Adrenal gland (tissue), 12 donors: ENCODE data around the gene FAM221A. TPM values are rescaled to one million over a fixed set of nuclear protein-coding genes. Genes with fewer than 3 reads are reported as not detected.
A peak's percentile ranks its signal among the peaks of the same experiment; 100 is the strongest.

Experiments used
- DNase-seq, 7 donors: peaks; one replicate each; pipeline ENCODE4 v3.0.0-alpha.2; 2019 to 2020
- H3K27ac ChIP-seq, 5 donors: fragments of 200-600 bp; sonication (generic) in 4 of 5; 1 replicate in 3 of 5; 2 replicates in 2 of 5; pipeline versions ENCODE4 v1.5.1 to v1.8.0; 2016 to 2020; ENCODE audit warnings: mild to moderate bottlenecking in 1 of 5
- H3K27me3 ChIP-seq: fragments of 200-600 bp; 2 replicates; pipeline ENCODE4 v1.8.0; 2021
- H3K36me3 ChIP-seq, 2 donors: fragments of 200-600 bp; replicated peaks in 1 of 2; 1 replicate in 1 of 2; 2 replicates in 1 of 2; pipeline versions ENCODE4 v1.5.1 to v1.8.0; 2018 to 2022
- H3K4me1 ChIP-seq, 2 donors: fragments of 200-600 bp; replicated peaks in 1 of 2; 1 replicate in 1 of 2; 2 replicates in 1 of 2; pipeline versions ENCODE4 v1.5.1 to v1.8.0; 2018 to 2021
- H3K4me3 ChIP-seq, 4 donors: fragments of 200-600 bp; sonication (generic) in 3 of 4; one replicate each; pipeline ENCODE4 v1.5.1; 2016 to 2018
- H3K9me3 ChIP-seq, 3 donors: fragments of 200-600 bp; sonication (generic) in 1 of 3; replicated peaks in 1 of 3; 1 replicate in 2 of 3; 2 replicates in 1 of 3; pipeline versions ENCODE4 v1.5.1 to v1.8.0; 2016 to 2021
- POLR2A ChIP-seq, 2 donors: fragments of 450-650 bp; IDR thresholded peaks; one replicate each; pipeline ENCODE4 v1.6.1; 2017; ENCODE audit warnings: antibody characterized with exemption in 2 of 2, mild to moderate bottlenecking in 2 of 2, moderate library complexity in 1 of 2
- WGBS, 4 donors: extraction: QIAGEN DNeasy Blood & Tissue Kit in 2 of 4; methylation state at CpG; one replicate each; pipeline versions ENCODE4 v1.1.5 to v1.1.7; 2013 to 2017; 5-methylcytosine and 5-hydroxymethylcytosine counted together
- intact Hi-C, 2 donors: fragments of 100-400 bp; cut with DNase I; formaldehyde crosslinking; loops; one replicate each; pipeline versions ENCODE4 v1.14.1 to v1.15.0; 2022 to 2023
- polyA plus RNA-seq, 3 donors: library from polyadenylated mRNA; stranded (reverse); fragments of 200-250 nt in 2 of 3; fragments of 350-450 nt in 1 of 3; fragmentation: Illumina TruSeq in 1 of 3; extraction: RNeasy Lipid Tissue Mini Kit (QIAGEN cat#74804) in 1 of 3; gene quantifications; one replicate each; pipeline ENCODE4 v1.2.3, GENCODE V29; 2013 to 2014
- total RNA-seq, 9 donors: library from RNA; depleted of rRNA in 4 of 9; stranded (reverse); fragments of >200 nt in 4 of 9; fragments of 120-200 nt in 1 of 9; fragmentation: NEBNext Ultra II Directional in 1 of 9; extraction: Animal tissue kit (Norgen Biotek cat#: 25700) in 1 of 9; gene quantifications; one replicate each; pipeline versions ENCODE4 v1.1.0 to v1.2.4, GENCODE V29; 2013 to 2023
- TF ChIP-seq, protein P1 (sequence below), 6 experiments: fragments of 450-650 bp in 4 of 6; fragments of 200-600 bp in 2 of 6; sonication (generic) in 1 of 6; IDR thresholded peaks; 1 replicate in 5 of 6; 2 replicates in 1 of 6; pipeline versions ENCODE4 v1.5.1 to v1.8.0; 2016 to 2021; ENCODE audit warnings: antibody characterized with exemption in 6 of 6, mild to moderate bottlenecking in 2 of 6, moderate library complexity in 1 of 6
- donor health status: healthy with polysubstance abuse.
- donor health status: Bipolar disorder and iron deficiency.
- donor health status: DM: yes; HTN: yes; CAD: no.
- donor health status: DM: no; HTN: no; CAD: no.
- donor health status: DM: no; HTN: no; CAD: no.
- donor health status: DM: yes; HTN: yes; CAD: no.

The FAM221A gene
- total and polyA plus RNA-seq, 12 donors: 1.3 to 5.6 (median 4.4) TPM

GRCh38 chr7:23654508-23654907, 25.5 kb upstream of the FAM221A start:
- Histone ChIP-seq H3K27ac (no peak overlapping the region), H3K36me3 (no peaks in the 10 kb centered on the region), H3K4me3 (no peak overlapping the region), H3K27me3 (no peaks in the 10 kb centered on the region), H3K4me1 (no peaks in the 10 kb centered on the region), H3K9me3 (peaks cover 0 to 9% (median 0%) of the 10 kb centered on the region in 3 donors)
- intact Hi-C loops: no loop called here
- peak in 5 of 7 donors; percentile 24 to 63 (median 45) for DNase-seq
- TF ChIP-seq, protein P1, sequence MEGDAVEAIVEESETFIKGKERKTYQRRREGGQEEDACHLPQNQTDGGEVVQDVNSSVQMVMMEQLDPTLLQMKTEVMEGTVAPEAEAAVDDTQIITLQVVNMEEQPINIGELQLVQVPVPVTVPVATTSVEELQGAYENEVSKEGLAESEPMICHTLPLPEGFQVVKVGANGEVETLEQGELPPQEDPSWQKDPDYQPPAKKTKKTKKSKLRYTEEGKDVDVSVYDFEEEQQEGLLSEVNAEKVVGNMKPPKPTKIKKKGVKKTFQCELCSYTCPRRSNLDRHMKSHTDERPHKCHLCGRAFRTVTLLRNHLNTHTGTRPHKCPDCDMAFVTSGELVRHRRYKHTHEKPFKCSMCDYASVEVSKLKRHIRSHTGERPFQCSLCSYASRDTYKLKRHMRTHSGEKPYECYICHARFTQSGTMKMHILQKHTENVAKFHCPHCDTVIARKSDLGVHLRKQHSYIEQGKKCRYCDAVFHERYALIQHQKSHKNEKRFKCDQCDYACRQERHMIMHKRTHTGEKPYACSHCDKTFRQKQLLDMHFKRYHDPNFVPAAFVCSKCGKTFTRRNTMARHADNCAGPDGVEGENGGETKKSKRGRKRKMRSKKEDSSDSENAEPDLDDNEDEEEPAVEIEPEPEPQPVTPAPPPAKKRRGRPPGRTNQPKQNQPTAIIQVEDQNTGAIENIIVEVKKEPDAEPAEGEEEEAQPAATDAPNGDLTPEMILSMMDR (IDR thresholded peaks at IDR 0.05): peak; percentile 13 to 50 (median 38)
- TF ChIP-seq POLR2A (IDR thresholded peaks at IDR 0.05): no peak
- WGBS, 4 donors: 0 to 6% (median 0%) methylated on average over 1 of the region's 1 CpG

DNA sequence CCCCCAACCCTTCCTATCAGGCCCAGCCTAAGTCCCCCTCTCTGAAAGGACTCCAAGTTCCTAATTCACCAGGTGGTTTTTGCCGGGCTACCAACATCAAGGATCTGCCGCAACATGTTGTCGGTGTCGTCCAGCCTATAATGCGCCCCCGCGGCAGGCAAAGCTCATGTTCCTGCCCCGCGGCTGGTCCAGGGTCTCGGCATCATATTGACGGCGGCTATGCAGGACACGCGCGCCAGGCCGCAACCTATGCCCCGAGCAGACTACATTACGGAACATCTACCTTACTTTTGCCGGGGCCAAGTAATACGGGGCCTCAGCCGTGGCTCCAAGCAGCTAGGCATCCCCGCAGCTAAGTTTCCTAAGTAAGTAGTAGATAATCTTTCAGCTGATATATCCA, 24.6 kb upstream of the FAM221A start:
- Histone ChIP-seq H3K9me3 (peaks cover 0 to 9% (median 0%) of the 10 kb centered on the region in 3 donors), H3K27ac (no peak overlapping the region), H3K4me3 (no peak overlapping the region), H3K4me1 (no peaks in the 10 kb centered on the region), H3K36me3 (no peaks in the 10 kb centered on the region), H3K27me3 (no peaks in the 10 kb centered on the region)
- no peak for DNase-seq
- WGBS, 4 donors: 93 to 97% (median 96%) methylated on average over 22 of the region's 22 CpGs
- TF ChIP-seq, protein P1 (IDR thresholded peaks at IDR 0.05): no peak
- no peak for TF ChIP-seq POLR2A (IDR thresholded peaks at IDR 0.05)
- intact Hi-C loops: no loop called here

DNA sequence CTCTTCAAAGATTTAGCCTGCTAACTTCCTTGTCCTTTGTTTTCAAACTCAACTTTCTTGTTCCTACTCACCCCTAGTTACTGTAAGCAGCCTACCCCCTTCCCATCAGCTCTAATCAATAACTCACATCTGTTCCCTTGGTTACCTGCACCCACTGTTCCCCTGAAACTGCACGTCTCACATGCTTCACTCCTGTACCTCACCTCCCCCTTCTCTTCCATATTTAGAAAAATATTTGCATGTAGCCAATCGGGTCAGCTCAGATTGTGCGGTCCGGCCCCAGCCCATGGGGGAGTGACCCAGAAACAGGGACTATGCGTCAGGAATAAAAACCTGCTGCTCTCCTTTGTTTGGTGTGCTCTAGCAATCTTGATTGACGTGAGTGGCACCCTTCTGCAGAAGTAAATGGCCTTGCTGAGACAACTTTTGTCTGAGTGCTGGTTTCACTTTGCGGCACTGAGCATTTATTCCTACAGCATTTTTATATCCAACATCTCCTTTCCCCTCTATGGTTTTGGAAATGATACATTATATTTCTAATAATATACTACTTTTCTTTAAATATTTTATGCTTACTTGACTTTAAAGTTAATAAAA, 21.1 kb upstream of the FAM221A start:
- H3K4me1 ChIP-seq: no peaks in the 10 kb centered on the region
- no peak for DNase-seq
- WGBS, 4 donors: 77 to 86% (median 78%) methylated on average over 7 of the region's 7 CpGs
- TF ChIP-seq POLR2A (IDR thresholded peaks at IDR 0.05): no peak
- TF ChIP-seq, protein P1 (IDR thresholded peaks at IDR 0.05): no peak
- H3K36me3 ChIP-seq: no peaks in the 10 kb centered on the region
- peaks cover 0 to 5% (median 0%) of the 10 kb centered on the region in 3 donors for H3K9me3 ChIP-seq
- H3K27me3 ChIP-seq: no peaks in the 10 kb centered on the region
- no peak overlapping the region for H3K27ac ChIP-seq
- no peak overlapping the region for H3K4me3 ChIP-seq
- intact Hi-C loops: no loop called here

DNA sequence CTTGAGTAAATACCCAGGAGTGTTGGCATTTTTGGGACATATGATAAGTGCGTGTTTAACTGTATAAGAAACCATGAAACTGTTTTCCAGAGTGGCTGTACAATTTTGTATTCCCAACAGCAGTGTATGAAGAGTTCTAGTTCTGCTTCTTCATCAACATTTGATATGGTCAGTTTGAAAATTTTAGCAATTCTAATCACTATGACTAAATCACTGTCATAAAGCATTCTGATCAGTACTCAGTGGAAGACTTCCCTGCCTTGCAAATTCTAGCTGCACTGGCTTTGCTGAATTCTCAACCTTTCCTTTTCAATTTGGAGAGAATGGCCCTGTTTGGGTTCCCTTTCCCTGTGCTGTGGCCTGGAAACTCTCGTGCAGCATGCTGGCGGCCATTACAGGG, 18.6 kb upstream of the FAM221A start:
- WGBS, 4 donors: 80 to 89% (median 85%) methylated on average over 3 of the region's 3 CpGs
- no peak for DNase-seq
- Histone ChIP-seq H3K27ac (no peak overlapping the region), H3K9me3 (no peaks in the 10 kb centered on the region), H3K36me3 (no peaks in the 10 kb centered on the region), H3K27me3 (no peaks in the 10 kb centered on the region), H3K4me3 (no peak overlapping the region), H3K4me1 (no peaks in the 10 kb centered on the region)
- intact Hi-C loops: no loop called here
- TF ChIP-seq POLR2A (IDR thresholded peaks at IDR 0.05): no peak
- TF ChIP-seq, protein P1 (IDR thresholded peaks at IDR 0.05): no peak
